ENCODE measurements around the gene FOXO3. TPM values are rescaled to one million over a fixed set of nuclear protein-coding genes. Genes with fewer than 3 reads are reported as not detected.
"Not testable (repeated sequence)": the region's sequence is repeated elsewhere in the genome, so short reads cannot be mapped to it uniquely, and the experiment has no call there.

The FOXO3 gene
- total RNA-seq, 1 experiment from 2014 or later, result 11.5 TPM

GRCh38 chr6:108658174-108658573 is 97.5 kb downstream of the FOXO3 start:
- DNase-seq (ENCODE audit: low read depth), result no peak

- not testable (repeated sequence) for DNase-seq (ENCODE audit: low read depth)
Measured at GRCh38 chr6:108658785-108659184, 98.1 kb downstream of the FOXO3 start.

GRCh38 chr6:108660251-108660650 is 99.5 kb downstream of the FOXO3 start:
- DNase-seq (ENCODE audit: low read depth), result no peak

- peak; percentile 22 for DNase-seq (ENCODE audit: low read depth)
Measured at GRCh38 chr6:108661430-108661829, 100.7 kb downstream of the FOXO3 start.

- no peak for DNase-seq (ENCODE audit: low read depth)
Measured at GRCh38 chr6:108661982-108662381, 101.3 kb downstream of the FOXO3 start.

GRCh38 chr6:108662702-108663101 is 102.0 kb downstream of the FOXO3 start:
- no peak for DNase-seq (ENCODE audit: low read depth)

GRCh38 chr6:108663494-108664064 is 102.9 kb downstream of the FOXO3 start:
- not testable (repeated sequence) for DNase-seq (ENCODE audit: low read depth)

GRCh38 chr6:108665495-108666196 is 104.9 kb downstream of the FOXO3 start:
- no peak for DNase-seq (ENCODE audit: low read depth)

GRCh38 chr6:108666656-108667260 is 106.0 kb downstream of the FOXO3 start:
- DNase-seq (ENCODE audit: low read depth), result no peak

- DNase-seq (ENCODE audit: low read depth), result no peak
Measured at GRCh38 chr6:108667993-108668392, 107.3 kb downstream of the FOXO3 start.

GRCh38 chr6:108669673-108670072 is 109.0 kb downstream of the FOXO3 start:
- no peak for DNase-seq (ENCODE audit: low read depth)

- no peak for DNase-seq (ENCODE audit: low read depth)
Measured at GRCh38 chr6:108671175-108671574, 110.5 kb downstream of the FOXO3 start.

- no peak for DNase-seq (ENCODE audit: low read depth)
Measured at GRCh38 chr6:108671790-108672189, 111.1 kb downstream of the FOXO3 start.

- no peak for DNase-seq (ENCODE audit: low read depth)
Measured at GRCh38 chr6:108672641-108673040, 111.9 kb downstream of the FOXO3 start.

GRCh38 chr6:108673153-108673552 is 112.4 kb downstream of the FOXO3 start:
- no peak for DNase-seq (ENCODE audit: low read depth)

- peak; percentile 84 for DNase-seq (ENCODE audit: low read depth)
Measured at GRCh38 chr6:108673602-108674001, 112.9 kb downstream of the FOXO3 start.

- DNase-seq (ENCODE audit: low read depth), result no peak
Measured at GRCh38 chr6:108675226-108676200, 114.8 kb downstream of the FOXO3 start.

GRCh38 chr6:108676555-108676954 is 115.8 kb downstream of the FOXO3 start:
- DNase-seq (ENCODE audit: low read depth), result no peak

GRCh38 chr6:108677357-108677756 is 116.6 kb downstream of the FOXO3 start:
- DNase-seq (ENCODE audit: low read depth), result no peak

GRCh38 chr6:108677894-108678293 is 117.2 kb downstream of the FOXO3 start:
- DNase-seq (ENCODE audit: low read depth), result no peak

- DNase-seq (ENCODE audit: low read depth), result not testable (repeated sequence)
Measured at GRCh38 chr6:108680314-108680713, 119.6 kb downstream of the FOXO3 start.

GRCh38 chr6:108681721-108682120 is 121.0 kb downstream of the FOXO3 start:
- DNase-seq (ENCODE audit: low read depth), result not testable (repeated sequence)

All from HT1080 (cell line).